Mammary epithelial cell (primary cell): ENCODE data around the gene GPR151.

Experiments used
- EZH2 ChIP-seq: IDR thresholded peaks from 2 replicates; pipeline ENCODE4 v1.6.1; 2012; ENCODE audit warnings: low read length, inconsistent platforms, borderline replicate concordance
- TF ChIP-seq, protein P1 (sequence below), 2 donors: IDR thresholded peaks in 1 of 2; conservative IDR thresholded peaks in 1 of 2; 2 replicates each; pipeline ENCODE4 v1.5.1; 2011 to 2012; ENCODE audit warnings: inconsistent platforms in 2 of 2, low read length in 2 of 2, mild to moderate bottlenecking in 2 of 2, control low read depth in 1 of 2, low read depth in 1 of 2; ENCODE audit not compliant: insufficient read depth in 1 of 2; ENCODE audit errors: extremely low read depth in 1 of 2

DNA sequence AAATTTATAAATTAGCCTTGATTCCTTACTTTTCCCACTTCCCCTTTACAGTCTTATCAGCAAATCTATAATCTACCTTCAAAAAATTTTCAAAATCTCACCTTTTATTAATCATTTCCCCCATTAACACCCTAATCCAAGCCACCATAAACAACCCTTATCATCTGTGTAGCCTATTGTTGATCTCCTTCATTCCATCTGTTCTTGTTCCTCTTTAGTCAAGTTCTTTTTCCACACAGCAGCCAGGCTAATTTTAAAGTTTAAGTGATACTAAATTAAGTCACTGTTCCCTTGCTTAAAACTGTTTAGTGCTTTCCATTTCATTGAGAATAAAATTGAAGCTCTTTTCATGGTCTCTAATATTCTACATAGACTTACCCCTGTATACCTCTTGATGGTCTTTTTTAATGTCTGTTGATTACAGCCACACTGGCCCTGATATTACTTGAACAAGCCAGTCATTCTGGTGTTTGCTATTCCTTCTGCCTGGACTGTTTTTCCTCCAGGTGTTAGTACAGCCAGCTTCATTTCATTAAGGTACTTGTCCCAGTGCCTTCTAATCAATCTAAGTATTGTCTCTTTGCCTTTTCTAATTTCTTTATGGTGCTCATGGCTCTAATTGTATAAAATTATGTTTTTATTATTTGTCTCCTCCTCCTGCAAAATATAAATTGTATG, 31.1 kb downstream of the GPR151 start:
- TF ChIP-seq, protein P1, sequence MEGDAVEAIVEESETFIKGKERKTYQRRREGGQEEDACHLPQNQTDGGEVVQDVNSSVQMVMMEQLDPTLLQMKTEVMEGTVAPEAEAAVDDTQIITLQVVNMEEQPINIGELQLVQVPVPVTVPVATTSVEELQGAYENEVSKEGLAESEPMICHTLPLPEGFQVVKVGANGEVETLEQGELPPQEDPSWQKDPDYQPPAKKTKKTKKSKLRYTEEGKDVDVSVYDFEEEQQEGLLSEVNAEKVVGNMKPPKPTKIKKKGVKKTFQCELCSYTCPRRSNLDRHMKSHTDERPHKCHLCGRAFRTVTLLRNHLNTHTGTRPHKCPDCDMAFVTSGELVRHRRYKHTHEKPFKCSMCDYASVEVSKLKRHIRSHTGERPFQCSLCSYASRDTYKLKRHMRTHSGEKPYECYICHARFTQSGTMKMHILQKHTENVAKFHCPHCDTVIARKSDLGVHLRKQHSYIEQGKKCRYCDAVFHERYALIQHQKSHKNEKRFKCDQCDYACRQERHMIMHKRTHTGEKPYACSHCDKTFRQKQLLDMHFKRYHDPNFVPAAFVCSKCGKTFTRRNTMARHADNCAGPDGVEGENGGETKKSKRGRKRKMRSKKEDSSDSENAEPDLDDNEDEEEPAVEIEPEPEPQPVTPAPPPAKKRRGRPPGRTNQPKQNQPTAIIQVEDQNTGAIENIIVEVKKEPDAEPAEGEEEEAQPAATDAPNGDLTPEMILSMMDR (conservative IDR thresholded peaks at IDR 0.05 in 1 of 2, IDR thresholded peaks at IDR 0.05 in 1 of 2; ENCODE audit: extremely low read depth in 1 of 2, insufficient read depth in 1 of 2, low read depth in 1 of 2, low read length in 2 of 2), result no peak
- TF ChIP-seq EZH2, result no peak
